ENCODE results near the gene JRKL.
A peak's percentile ranks its signal among the peaks of the same experiment; 100 is the strongest.

DNA sequence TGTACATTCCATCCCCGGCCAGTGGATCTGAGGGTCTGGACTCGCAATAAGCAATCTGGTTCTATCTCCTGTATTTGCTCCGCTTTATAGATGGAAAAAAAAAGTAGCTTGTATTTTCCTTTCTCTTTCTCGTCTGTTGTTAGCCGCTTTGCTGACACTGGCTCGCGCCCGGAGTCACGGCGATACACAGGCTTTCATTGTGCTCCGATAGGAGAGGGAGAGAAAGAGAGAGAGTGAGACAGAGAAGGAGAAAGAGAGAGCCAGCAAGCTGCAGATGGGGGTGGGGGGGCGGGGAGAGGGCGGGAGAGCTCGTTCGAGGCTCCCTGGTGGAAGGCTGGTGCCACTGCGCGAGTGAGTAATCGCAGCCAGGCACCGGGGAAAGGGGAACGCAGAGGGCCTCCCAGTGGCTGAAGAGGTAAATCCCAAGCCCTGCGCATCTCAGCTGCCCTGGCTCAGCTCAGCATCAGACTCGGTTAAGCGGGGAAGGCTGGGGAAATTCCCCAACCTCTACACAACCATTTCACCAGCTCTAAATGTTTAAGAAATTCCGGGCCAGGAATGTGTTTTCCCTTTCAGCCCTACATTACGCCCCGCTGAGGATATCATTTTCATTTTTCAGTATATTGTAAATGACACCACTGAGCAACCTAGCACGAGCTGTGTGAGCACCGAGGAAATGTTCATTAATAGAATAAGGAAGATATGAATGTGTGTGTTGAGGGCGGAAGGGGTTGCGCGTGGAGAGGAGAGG, 46.7 kb upstream of the JRKL start, which contains the start of gene MAML2:
- TF ChIP-seq EP300 (IDR thresholded peaks at IDR 0.05; ENCODE audit: borderline replicate concordance) (no peak), TAF1 (IDR thresholded peaks at IDR 0.05; ENCODE audit: low read depth) (0 out of 2 replicates have a peak, but pooled peaks have one; percentile 26), TEAD4 (IDR thresholded peaks at IDR 0.05) (no peak), CEBPB (IDR thresholded peaks at IDR 0.05) (no peak)
- TF ChIP-seq, protein P1, sequence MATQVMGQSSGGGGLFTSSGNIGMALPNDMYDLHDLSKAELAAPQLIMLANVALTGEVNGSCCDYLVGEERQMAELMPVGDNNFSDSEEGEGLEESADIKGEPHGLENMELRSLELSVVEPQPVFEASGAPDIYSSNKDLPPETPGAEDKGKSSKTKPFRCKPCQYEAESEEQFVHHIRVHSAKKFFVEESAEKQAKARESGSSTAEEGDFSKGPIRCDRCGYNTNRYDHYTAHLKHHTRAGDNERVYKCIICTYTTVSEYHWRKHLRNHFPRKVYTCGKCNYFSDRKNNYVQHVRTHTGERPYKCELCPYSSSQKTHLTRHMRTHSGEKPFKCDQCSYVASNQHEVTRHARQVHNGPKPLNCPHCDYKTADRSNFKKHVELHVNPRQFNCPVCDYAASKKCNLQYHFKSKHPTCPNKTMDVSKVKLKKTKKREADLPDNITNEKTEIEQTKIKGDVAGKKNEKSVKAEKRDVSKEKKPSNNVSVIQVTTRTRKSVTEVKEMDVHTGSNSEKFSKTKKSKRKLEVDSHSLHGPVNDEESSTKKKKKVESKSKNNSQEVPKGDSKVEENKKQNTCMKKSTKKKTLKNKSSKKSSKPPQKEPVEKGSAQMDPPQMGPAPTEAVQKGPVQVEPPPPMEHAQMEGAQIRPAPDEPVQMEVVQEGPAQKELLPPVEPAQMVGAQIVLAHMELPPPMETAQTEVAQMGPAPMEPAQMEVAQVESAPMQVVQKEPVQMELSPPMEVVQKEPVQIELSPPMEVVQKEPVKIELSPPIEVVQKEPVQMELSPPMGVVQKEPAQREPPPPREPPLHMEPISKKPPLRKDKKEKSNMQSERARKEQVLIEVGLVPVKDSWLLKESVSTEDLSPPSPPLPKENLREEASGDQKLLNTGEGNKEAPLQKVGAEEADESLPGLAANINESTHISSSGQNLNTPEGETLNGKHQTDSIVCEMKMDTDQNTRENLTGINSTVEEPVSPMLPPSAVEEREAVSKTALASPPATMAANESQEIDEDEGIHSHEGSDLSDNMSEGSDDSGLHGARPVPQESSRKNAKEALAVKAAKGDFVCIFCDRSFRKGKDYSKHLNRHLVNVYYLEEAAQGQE (IDR thresholded peaks at IDR 0.05; ENCODE audit: low read depth), result no peak
